ENCODE measurements around the gene PGR.

Gene PGR

DNA sequence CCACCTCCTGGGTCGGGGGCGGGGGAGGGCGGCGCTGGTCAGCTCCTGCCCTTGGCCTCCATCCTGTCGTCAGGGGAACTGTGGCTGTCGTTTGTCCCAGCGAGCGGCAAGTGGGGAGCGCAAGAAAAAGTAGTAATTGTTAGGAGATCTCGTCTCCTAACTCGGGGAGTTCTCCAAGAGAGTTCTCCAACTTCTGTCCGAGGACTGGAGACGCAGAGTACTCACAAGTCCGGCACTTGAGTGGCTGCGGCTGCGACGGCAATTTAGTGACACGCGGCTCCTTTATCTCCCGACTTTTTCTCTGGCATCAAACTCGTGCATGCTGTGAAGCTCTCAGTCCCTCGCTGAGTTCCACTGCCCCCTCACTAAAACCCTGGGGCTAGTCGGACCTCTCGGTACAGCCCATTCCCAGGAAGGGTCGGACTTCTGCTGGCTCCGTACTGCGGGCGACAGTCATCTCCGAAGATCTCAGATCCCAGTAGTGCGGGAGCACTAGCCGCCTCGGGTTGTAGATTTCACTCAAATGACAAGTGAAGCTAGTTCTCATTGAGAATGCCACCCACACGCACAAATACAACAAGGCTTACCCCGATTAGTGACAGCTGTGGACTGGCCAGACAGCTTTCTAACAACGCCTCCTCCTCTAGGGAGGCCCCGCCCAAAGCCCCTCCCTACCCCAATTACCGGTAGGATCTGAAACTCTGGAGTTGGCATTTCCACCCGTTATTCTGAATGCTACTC, at the start of gene PGR:
Gene PGR, minus strand, starts transcription at position 611 of the 741 bp plus-strand sequence. CDS start 743 bp downstream, outside the sequence.
- H2AFZ ChIP-seq (ENCODE audit: low read depth, low read length, severe bottlenecking), result no peak within 1 kb of the TSS
- no peak within 1 kb of the TSS for H3K4me3 ChIP-seq (ENCODE audit: insufficient read depth, low read length, poor library complexity, severe bottlenecking)
- TF ChIP-seq EZH2phosphoT487 (conservative IDR thresholded peaks at IDR 0.05; ENCODE audit: low read length), result no peak
- TF ChIP-seq CTCF (IDR thresholded peaks at IDR 0.05; ENCODE audit: insufficient read depth, low read length, poor library complexity, severe bottlenecking), result no peak
- H3K4me2 ChIP-seq (ENCODE audit: low read depth, low read length, poor library complexity, severe bottlenecking), result no peak within 1 kb of the TSS
- H3K79me2 ChIP-seq (ENCODE audit: insufficient read depth, low read length), result no peaks in the 10 kb centered on the region
- no peak within 1 kb of the TSS for H3K9ac ChIP-seq (ENCODE audit: low read length)
- no peaks in the 10 kb centered on the region for H3K9me2 ChIP-seq (replicated peaks; ENCODE audit: insufficient read depth, low read length)
- no peak within 1 kb of the TSS for H3K27ac ChIP-seq (ENCODE audit: low read depth, low read length)
- H3K36me3 ChIP-seq (ENCODE audit: low read length), result no peaks in the 10 kb centered on the region
- H3K9me3 ChIP-seq (ENCODE audit: insufficient read depth, low read length), result no peaks in the 10 kb centered on the region
- H4K20me1 ChIP-seq (ENCODE audit: low read depth, low read length), result no peaks in the 10 kb centered on the region
- H3F3A ChIP-seq (ENCODE audit: insufficient read depth), result no peaks in the 10 kb centered on the region
- no peaks in the 10 kb centered on the region for H3K27me3 ChIP-seq (ENCODE audit: low read length)

GRCh38 chr11:101176381-101176780, 46.8 kb upstream of the PGR start:
- Histone ChIP-seq H3K9me3 (ENCODE audit: insufficient read depth, low read length) (no peaks in the 10 kb centered on the region), H4K20me1 (ENCODE audit: low read depth, low read length) (no peaks in the 10 kb centered on the region), H3K4me3 (ENCODE audit: insufficient read depth, low read length, poor library complexity, severe bottlenecking) (no peak overlapping the region), H3K9ac (ENCODE audit: low read length) (no peak overlapping the region), H3K27me3 (ENCODE audit: low read length) (no peaks in the 10 kb centered on the region), H3F3A (ENCODE audit: insufficient read depth) (no peaks in the 10 kb centered on the region), H3K36me3 (ENCODE audit: low read length) (no peaks in the 10 kb centered on the region; the same call in 1 of the 2 replicates), H2AFZ (ENCODE audit: low read depth, low read length, severe bottlenecking) (no peak overlapping the region), H3K4me2 (ENCODE audit: low read depth, low read length, poor library complexity, severe bottlenecking) (no peak overlapping the region), H3K9me2 (replicated peaks; ENCODE audit: insufficient read depth, low read length) (no peaks in the 10 kb centered on the region), H3K27ac (ENCODE audit: low read depth, low read length) (no peak overlapping the region), H3K79me2 (ENCODE audit: insufficient read depth, low read length) (no peaks in the 10 kb centered on the region)
- TF ChIP-seq CTCF (IDR thresholded peaks at IDR 0.05; ENCODE audit: insufficient read depth, low read length, poor library complexity, severe bottlenecking), result no peak
- no peak for TF ChIP-seq EZH2phosphoT487 (conservative IDR thresholded peaks at IDR 0.05; ENCODE audit: low read length)

GRCh38 chr11:101169944-101170343, 40.3 kb upstream of the PGR start:
- no peak overlapping the region for H3K4me3 ChIP-seq (ENCODE audit: insufficient read depth, low read length, poor library complexity, severe bottlenecking)
- no peak for TF ChIP-seq EZH2phosphoT487 (conservative IDR thresholded peaks at IDR 0.05; ENCODE audit: low read length)
- TF ChIP-seq CTCF (IDR thresholded peaks at IDR 0.05; ENCODE audit: insufficient read depth, low read length, poor library complexity, severe bottlenecking), result no peak
- H3F3A ChIP-seq (ENCODE audit: insufficient read depth), result no peaks in the 10 kb centered on the region
- H3K9me3 ChIP-seq (ENCODE audit: insufficient read depth, low read length), result no peaks in the 10 kb centered on the region
- no peaks in the 10 kb centered on the region for H3K79me2 ChIP-seq (ENCODE audit: insufficient read depth, low read length)
- H4K20me1 ChIP-seq (ENCODE audit: low read depth, low read length), result no peaks in the 10 kb centered on the region
- H3K27ac ChIP-seq (ENCODE audit: low read depth, low read length), result no peak overlapping the region
- H2AFZ ChIP-seq (ENCODE audit: low read depth, low read length, severe bottlenecking), result no peak overlapping the region
- H3K27me3 ChIP-seq (ENCODE audit: low read length), result no peaks in the 10 kb centered on the region
- H3K36me3 ChIP-seq (ENCODE audit: low read length), result no peaks in the 10 kb centered on the region; the same call in 1 of the 2 replicates
- no peak overlapping the region for H3K4me2 ChIP-seq (ENCODE audit: low read depth, low read length, poor library complexity, severe bottlenecking)
- H3K9ac ChIP-seq (ENCODE audit: low read length), result no peak overlapping the region
- H3K9me2 ChIP-seq (replicated peaks; ENCODE audit: insufficient read depth, low read length), result no peaks in the 10 kb centered on the region

Measured in SU-DHL-6 (cell line).